Caco-2 (cell line): ENCODE results near the gene EVL. TPM values are rescaled to one million over a fixed set of nuclear protein-coding genes. Genes with fewer than 3 reads are reported as not detected.

Experiments used
- BruUV-seq: library from RNA; stranded (reverse); fragments of 400-500 nt; replicated peaks from 2 replicates; lab custom pipeline; 2021; lab: Mats Ljungman, UMichigan
- CTCF ChIA-PET: fragments of 300-600 bp; sonication (Branson Sonifier 250); formaldehyde crosslinking; loops from one replicate; lab custom pipeline; 2022; ENCODE audit warnings: antibody characterized with exemption; lab: Charles Lee
- POLR2A ChIA-PET: fragments of 300-600 bp; sonication (Branson Sonifier 250); formaldehyde crosslinking; loops from one replicate; lab custom pipeline; 2022; ENCODE audit warnings: antibody characterized with exemption; lab: Charles Lee
- DNase-seq, 2 experiments: peaks; one replicate each; pipeline versions ENCODE4 v3.0.0 to v3.0.0-alpha.2; 2020 to 2022
- H3K27me3 ChIP-seq: replicated peaks from 2 replicates; pipeline ENCODE4 v1.6.0; 2011; ENCODE audit warnings: low read length; ENCODE audit not compliant: control insufficient read depth, insufficient read depth
- H3K36me3 ChIP-seq: 2 replicates; pipeline ENCODE4 v1.5.1; 2011; ENCODE audit warnings: low read length; ENCODE audit not compliant: control insufficient read depth, insufficient read depth
- H3K4me1 ChIP-seq: fragments of 250-450 bp; sonication (Bioruptor Pico); 2 replicates; pipeline ENCODE4 v1.5.1; 2020; ENCODE audit warnings: mild to moderate bottlenecking
- H3K4me3 ChIP-seq: 2 replicates; pipeline ENCODE4 v1.5.1; 2011; ENCODE audit warnings: low read depth, mild to moderate bottlenecking, control low read depth, low read length
- H3K9me3 ChIP-seq: fragments of 250-450 bp; sonication (Bioruptor Pico); 2 replicates; pipeline ENCODE4 v1.5.1; 2020; ENCODE audit warnings: mild to moderate bottlenecking, moderate library complexity
- H3K27ac Mint-ChIP-seq: one replicate; pipeline ENCODE4 v1.8.0; 2022; ENCODE audit warnings: mixed read lengths; ENCODE audit not compliant: unreplicated experiment
- H3K27me3 Mint-ChIP-seq: one replicate; pipeline ENCODE4 v1.8.0; 2022; ENCODE audit warnings: mixed read lengths; ENCODE audit not compliant: insufficient read depth, unreplicated experiment
- H3K36me3 Mint-ChIP-seq: one replicate; pipeline ENCODE4 v1.8.0; 2022; ENCODE audit warnings: mild to moderate bottlenecking, mixed read lengths; ENCODE audit not compliant: insufficient read depth, unreplicated experiment
- H3K4me1 Mint-ChIP-seq: one replicate; pipeline ENCODE4 v1.8.0; 2022; ENCODE audit warnings: low read depth, mixed read lengths; ENCODE audit not compliant: unreplicated experiment
- H3K4me3 Mint-ChIP-seq: one replicate; pipeline ENCODE4 v1.8.0; 2022; ENCODE audit warnings: mild to moderate bottlenecking, moderate library complexity, mixed read lengths; ENCODE audit not compliant: unreplicated experiment
- H3K9me3 Mint-ChIP-seq: one replicate; pipeline ENCODE4 v1.8.0; 2022; ENCODE audit warnings: mixed read lengths; ENCODE audit not compliant: unreplicated experiment
- CTCF ChIP-seq, 2 experiments: fragments of 200-600 bp in 1 of 2; IDR thresholded peaks; 1 replicate in 1 of 2; 2 replicates in 1 of 2; pipeline versions ENCODE4 v1.5.1 to v1.8.0; 2011 to 2022; ENCODE audit warnings: antibody characterized with exemption in 1 of 2, control low read depth in 1 of 2, inconsistent platforms in 1 of 2, low read depth in 1 of 2, low read length in 1 of 2, mild to moderate bottlenecking in 1 of 2, moderate library complexity in 1 of 2; ENCODE audit not compliant: insufficient read depth in 1 of 2, severe bottlenecking in 1 of 2, unreplicated experiment in 1 of 2
- intact Hi-C: fragments of 100-400 bp; cut with micrococcal nuclease; formaldehyde crosslinking; loops from one replicate; pipeline ENCODE4 v1.10.0; 2022; ENCODE audit not compliant: unreplicated experiment
- total RNA-seq: library from RNA; stranded (reverse); gene quantifications from 2 replicates; pipeline ENCODE4 v1.2.3, GENCODE V29; 2022

Gene EVL
- total RNA-seq, 1 experiment from 2014 or later, result 14.2 TPM

GRCh38 chr14:100132161-100132902 lies 67.1 kb downstream of the EVL start:
- POLR2A ChIA-PET, result no interaction called here
- Histone ChIP-seq H3K4me1 (peaks cover 15% of the 10 kb centered on the region), H3K9me3 (no peaks in the 10 kb centered on the region), H3K4me3 (no peak overlapping the region), H3K36me3 (no peaks in the 10 kb centered on the region), H3K27me3 (no peaks in the 10 kb centered on the region)
- no peaks in the 10 kb centered on the region for H3K9me3 Mint-ChIP-seq
- H3K4me1 Mint-ChIP-seq, result peaks cover 14% of the 10 kb centered on the region
- no peak for TF ChIP-seq CTCF (IDR thresholded peaks at IDR 0.05; ENCODE audit: insufficient read depth in 1 of 2, low read depth in 1 of 2, low read length in 1 of 2, severe bottlenecking in 1 of 2, unreplicated experiment in 1 of 2)
- CTCF ChIA-PET, result interaction anchor here (0.6 to 1.8 kb wide), 3 partner anchors 61 to 251 kb away, joined by 3 to 9 read pairs (median 5); no protein-coding TSS in a partner anchor
- H3K27me3 Mint-ChIP-seq, result no peaks in the 10 kb centered on the region
- H3K36me3 Mint-ChIP-seq, result peaks cover 6% of the 10 kb centered on the region
- no peak overlapping the region for H3K4me3 Mint-ChIP-seq
- intact Hi-C loops, result no loop called here
- no peak overlapping the region for H3K27ac Mint-ChIP-seq
- no peak for DNase-seq
- no TSS peak for BruUV-seq

DNA sequence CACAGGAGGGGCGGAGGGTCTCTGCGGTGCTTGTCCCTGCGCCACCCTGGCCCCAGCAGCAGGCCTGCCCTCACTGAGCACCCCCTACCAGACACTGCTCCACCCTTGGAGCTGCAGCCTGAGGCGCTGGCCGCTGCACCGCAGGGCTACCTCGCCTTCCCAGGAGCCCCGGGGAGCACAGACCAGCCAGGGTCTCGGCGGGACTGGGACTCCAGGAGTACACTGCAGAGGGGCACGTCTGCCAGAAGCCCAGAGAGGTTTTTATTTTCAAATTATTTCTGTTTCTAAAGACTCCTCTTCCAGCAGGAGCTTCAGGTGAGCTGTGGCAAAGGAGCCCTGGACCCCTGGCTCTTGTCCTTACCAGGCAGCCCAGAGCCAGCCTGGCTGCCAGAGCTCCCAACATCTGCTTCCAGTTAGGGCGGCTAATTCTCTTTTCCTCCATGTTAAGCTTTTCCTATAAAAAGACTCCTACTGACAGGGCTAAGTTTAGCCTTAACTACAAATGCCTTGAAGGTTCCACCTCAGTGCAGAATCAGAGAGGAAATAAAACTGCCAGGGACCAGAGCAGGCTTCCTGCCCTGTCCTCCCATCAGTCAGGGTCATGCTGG lies 67.8 kb downstream of the EVL start:
- Mint-ChIP-seq H3K27ac (no peak overlapping the region), H3K36me3 (peaks cover 6% of the 10 kb centered on the region), H3K4me1 (peaks cover 14% of the 10 kb centered on the region), H3K27me3 (no peaks in the 10 kb centered on the region), H3K4me3 (no peak overlapping the region), H3K9me3 (no peaks in the 10 kb centered on the region)
- no TSS peak for BruUV-seq
- Histone ChIP-seq H3K4me1 (peaks cover 15% of the 10 kb centered on the region), H3K4me3 (no peak overlapping the region), H3K36me3 (no peaks in the 10 kb centered on the region), H3K27me3 (no peaks in the 10 kb centered on the region), H3K9me3 (no peaks in the 10 kb centered on the region)
- no peak for TF ChIP-seq CTCF (IDR thresholded peaks at IDR 0.05; ENCODE audit: insufficient read depth in 1 of 2, low read depth in 1 of 2, low read length in 1 of 2, severe bottlenecking in 1 of 2, unreplicated experiment in 1 of 2)
- ChIA-PET POLR2A (no interaction called here), CTCF (interaction anchor here (0.6 kb wide), 1 partner anchor 92 kb away, joined by 3 read pairs; no protein-coding TSS in a partner anchor)
- DNase-seq, result no peak
- intact Hi-C loops, result no loop called here

GRCh38 chr14:100134586-100134985 lies 69.4 kb downstream of the EVL start:
- H3K27ac Mint-ChIP-seq, result no peak overlapping the region
- BruUV-seq, result no TSS peak
- CTCF ChIA-PET, result no interaction called here

More at GRCh38 chr14:100134586-100134985, 69.4 kb downstream of the EVL start:
- Histone ChIP-seq H3K4me1 (peaks cover 15% of the 10 kb centered on the region), H3K9me3 (no peaks in the 10 kb centered on the region), H3K36me3 (no peaks in the 10 kb centered on the region), H3K4me3 (no peak overlapping the region), H3K27me3 (no peaks in the 10 kb centered on the region)
- Mint-ChIP-seq H3K36me3 (peaks cover 6% of the 10 kb centered on the region), H3K4me3 (no peak overlapping the region), H3K4me1 (peaks cover 14% of the 10 kb centered on the region), H3K27me3 (no peaks in the 10 kb centered on the region), H3K9me3 (no peaks in the 10 kb centered on the region)
- no peak for TF ChIP-seq CTCF (IDR thresholded peaks at IDR 0.05; ENCODE audit: insufficient read depth in 1 of 2, low read depth in 1 of 2, low read length in 1 of 2, severe bottlenecking in 1 of 2, unreplicated experiment in 1 of 2)
- intact Hi-C loops, result no loop called here
- DNase-seq, result no peak
- POLR2A ChIA-PET, result no interaction called here
